PC-3 (cell line): ENCODE results near the gene PLRG1.

ENCODE experiments used
- CTCF ChIP-seq: fragments of 300-600 bp; sonication (generic); conservative IDR thresholded peaks from 2 replicates; pipeline ENCODE4 v1.5.1; 2017; ENCODE audit warnings: antibody characterized with exemption, low read depth, mild to moderate bottlenecking, low read length
- EZH2 ChIP-seq: fragments of 300-600 bp; sonication (generic); IDR thresholded peaks from one replicate; pipeline ENCODE4 v1.6.1; 2017; ENCODE audit warnings: antibody characterized with exemption, mild to moderate bottlenecking, low read length; ENCODE audit not compliant: unreplicated experiment
- EZH2phosphoT487 ChIP-seq: fragments of 300-600 bp; sonication (generic); IDR thresholded peaks from 2 replicates; pipeline ENCODE4 v1.6.1; 2018; ENCODE audit warnings: mild to moderate bottlenecking, antibody characterized with exemption, low read length, borderline replicate concordance

GRCh38 chr4:154577324-154577723 is 27.1 kb upstream of the PLRG1 start:
- no peak for TF ChIP-seq CTCF
- TF ChIP-seq EZH2 = no peak
- TF ChIP-seq EZH2phosphoT487 = no peak
